Stimulated activated CD8-positive, alpha-beta memory T cell treated with anti-CD3 and anti-CD28 coated beads, Interleukin-7, amount 100 ng/mL, for 24 hours (primary cell): Measurements from ENCODE around the gene AMY1A.
"Not testable (repeated sequence)": the region's sequence is repeated elsewhere in the genome, so short reads cannot be mapped to it uniquely, and the experiment has no call there.

ENCODE experiments used
- DNase-seq: peaks from one replicate; pipeline ENCODE4 v3.0.0-alpha.2; 2020; ENCODE audit warnings: low read depth

The AMY1A gene

GRCh38 chr1:103655460-103655859 is at the start of gene AMY1A:
AMY1A (plus strand) TSS chr1:103655760; CDS start chr1:103656331, 571 bp downstream.
- DNase-seq: not testable (repeated sequence)

GRCh38 chr1:103616362-103616761 is 39.2 kb upstream of the AMY1A start:
- no peak for DNase-seq

- DNase-seq: not testable (repeated sequence)
Observed at GRCh38 chr1:103616994-103617477, 38.5 kb upstream of the AMY1A start, which contains the start of gene AMY2A. AMY2A (plus strand) TSS chr1:103617427; CDS start chr1:103617441, 14 bp downstream.

GRCh38 chr1:103627436-103627835 is 28.1 kb upstream of the AMY1A start:
- DNase-seq: not testable (repeated sequence)

DNA sequence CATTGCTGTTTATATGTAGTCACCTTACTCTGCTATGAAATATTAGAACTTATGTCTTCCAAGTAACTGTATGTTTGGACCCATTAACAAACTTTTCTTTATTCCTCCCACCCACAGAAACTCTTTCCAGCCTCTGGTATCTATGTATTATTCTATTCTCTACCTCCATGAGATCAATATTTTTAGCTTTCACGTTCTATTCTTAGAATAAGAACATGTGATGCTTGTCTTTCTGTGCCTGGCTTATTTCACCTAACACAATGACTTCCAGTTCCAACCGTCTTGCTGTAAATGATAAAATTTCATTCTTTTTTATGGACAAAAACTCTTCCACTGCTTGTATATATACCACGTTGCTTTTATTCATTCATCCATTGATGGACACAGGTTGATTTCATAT is 14.4 kb upstream of the AMY1A start:
- DNase-seq: not testable (repeated sequence)

DNA sequence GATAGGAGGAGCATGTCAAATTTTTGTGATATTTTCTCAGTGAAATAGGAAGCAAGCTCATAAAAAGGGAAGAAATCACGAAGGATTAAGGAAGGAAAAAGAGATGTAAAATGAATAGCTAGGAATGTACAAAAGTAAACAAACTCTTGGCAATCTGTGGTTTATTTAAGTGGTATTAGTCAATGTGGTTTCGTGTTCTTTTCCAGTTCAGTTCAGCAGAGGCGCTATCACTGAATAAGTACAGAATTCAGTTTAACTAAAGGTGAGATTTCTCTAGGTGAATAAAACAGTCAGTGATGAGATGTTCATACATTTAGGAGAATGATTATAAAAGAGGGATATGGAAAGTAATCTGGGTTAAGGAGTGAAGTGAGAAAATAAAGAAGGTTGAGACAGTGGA is 11.7 kb upstream of the AMY1A start:
- DNase-seq: not testable (repeated sequence)

DNA sequence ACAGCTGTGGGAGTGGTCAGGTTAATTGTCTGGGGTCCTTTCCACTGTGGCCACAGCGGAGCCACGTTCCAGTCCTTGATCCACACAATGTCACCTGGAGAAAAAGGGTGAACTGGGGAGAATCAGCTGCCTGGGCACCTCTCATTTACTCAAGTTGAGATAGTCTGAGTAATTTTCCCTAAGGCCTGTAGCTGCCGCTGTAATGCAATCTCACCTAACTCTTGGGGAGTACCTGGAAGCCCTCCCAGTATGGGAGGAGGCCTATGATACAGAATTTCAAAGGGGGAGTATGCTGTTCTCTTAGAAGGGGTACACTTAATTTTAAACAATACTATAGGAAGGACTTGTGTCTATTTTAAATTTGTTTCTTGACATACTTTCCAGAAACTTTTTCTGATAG is 5.3 kb upstream of the AMY1A start:
- not testable (repeated sequence) for DNase-seq

DNA sequence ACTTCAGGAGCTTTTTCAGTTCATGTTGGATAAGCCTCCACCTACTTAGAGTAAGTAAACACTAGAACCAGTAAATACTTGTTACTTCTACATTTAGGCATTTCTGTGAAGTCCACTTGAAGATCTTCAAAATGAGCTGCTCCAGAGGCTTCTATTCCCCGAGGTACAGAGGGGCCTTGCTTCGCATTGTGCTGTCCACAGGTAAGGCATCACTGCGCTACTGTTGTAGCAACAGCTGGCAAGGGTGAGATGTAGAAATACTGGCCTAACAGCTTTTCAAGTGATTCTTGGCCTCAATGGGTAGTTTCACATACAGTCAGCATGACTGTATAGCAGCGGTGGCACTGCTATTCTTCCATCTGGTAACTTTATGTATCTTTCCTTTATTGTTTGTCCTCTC is 4.7 kb upstream of the AMY1A start:
- not testable (repeated sequence) for DNase-seq

DNA sequence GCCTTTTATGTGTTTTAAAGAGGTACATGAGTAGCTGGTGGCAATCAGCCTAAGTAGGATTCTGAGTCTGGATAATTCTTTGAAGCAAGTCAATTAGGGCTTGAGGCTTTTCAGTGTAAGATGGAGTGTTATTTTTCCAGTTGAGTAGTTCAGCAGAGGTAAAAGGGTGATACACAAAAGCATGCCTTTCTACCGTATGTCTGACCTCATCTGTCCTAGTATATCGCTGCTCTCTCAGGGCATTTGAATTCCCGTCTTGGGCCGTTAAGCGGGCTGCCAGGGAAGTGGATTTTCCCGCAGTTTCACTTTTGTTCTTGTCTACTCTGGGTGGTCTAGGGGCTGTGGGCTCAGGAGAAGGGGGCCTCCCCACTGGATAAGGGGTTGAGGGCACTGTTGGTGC is 1.4 kb upstream of the AMY1A start:
- DNase-seq: not testable (repeated sequence)

DNA sequence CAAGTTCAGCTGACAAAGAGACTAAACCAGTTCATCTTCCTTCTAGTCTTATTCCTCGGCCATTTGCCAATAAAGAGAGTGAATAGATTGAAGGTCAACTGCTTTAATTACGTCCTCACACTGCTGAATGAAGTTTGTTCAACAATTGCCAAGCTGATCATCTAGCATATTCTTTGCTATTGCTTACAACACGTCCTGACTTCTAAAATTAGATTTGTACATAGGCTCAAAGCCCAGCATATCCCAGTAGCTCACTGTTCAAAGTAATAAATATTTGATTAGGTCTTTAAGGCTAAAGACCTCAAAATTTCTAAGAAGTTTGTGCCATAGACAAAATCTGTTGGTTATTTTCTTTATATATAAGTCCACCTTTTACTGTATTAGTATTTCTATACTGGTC is 20.8 kb downstream of the AMY1A start:
- DNase-seq: not testable (repeated sequence)

GRCh38 chr1:103696110-103696509 is 40.5 kb downstream of the AMY1A start, which contains the start of gene AMY1B:
AMY1B (minus strand) TSS chr1:103696210; CDS start chr1:103695639, 571 bp downstream.
- DNase-seq: not testable (repeated sequence)

DNA sequence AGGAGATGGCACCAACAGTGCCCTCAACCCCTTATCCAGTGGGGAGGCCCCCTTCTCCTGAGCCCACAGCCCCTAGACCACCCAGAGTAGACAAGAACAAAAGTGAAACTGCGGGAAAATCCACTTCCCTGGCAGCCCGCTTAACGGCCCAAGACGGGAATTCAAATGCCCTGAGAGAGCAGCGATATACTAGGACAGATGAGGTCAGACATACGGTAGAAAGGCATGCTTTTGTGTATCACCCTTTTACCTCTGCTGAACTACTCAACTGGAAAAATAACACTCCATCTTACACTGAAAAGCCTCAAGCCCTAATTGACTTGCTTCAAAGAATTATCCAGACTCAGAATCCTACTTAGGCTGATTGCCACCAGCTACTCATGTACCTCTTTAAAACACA is 41.9 kb downstream of the AMY1A start:
- DNase-seq: not testable (repeated sequence)

DNA sequence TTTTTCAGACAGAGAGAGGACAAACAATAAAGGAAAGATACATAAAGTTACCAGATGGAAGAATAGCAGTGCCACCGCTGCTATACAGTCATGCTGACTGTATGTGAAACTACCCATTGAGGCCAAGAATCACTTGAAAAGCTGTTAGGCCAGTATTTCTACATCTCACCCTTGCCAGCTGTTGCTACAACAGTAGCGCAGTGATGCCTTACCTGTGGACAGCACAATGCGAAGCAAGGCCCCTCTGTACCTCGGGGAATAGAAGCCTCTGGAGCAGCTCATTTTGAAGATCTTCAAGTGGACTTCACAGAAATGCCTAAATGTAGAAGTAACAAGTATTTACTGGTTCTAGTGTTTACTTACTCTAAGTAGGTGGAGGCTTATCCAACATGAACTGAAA is 45.1 kb downstream of the AMY1A start:
- not testable (repeated sequence) for DNase-seq

- DNase-seq: not testable (repeated sequence)
Observed at GRCh38 chr1:103701256-103701655, 45.7 kb downstream of the AMY1A start.

- DNase-seq: not testable (repeated sequence)
Observed at GRCh38 chr1:103707670-103708069, 52.1 kb downstream of the AMY1A start.

GRCh38 chr1:103710381-103710780 is 54.8 kb downstream of the AMY1A start:
- not testable (repeated sequence) for DNase-seq
